GM18519 (cell line): Measurements from ENCODE around the gene GPC6.

Experiments
- ATAC-seq: cut with Tn5 transposase; IDR thresholded peaks from one replicate; pipeline ENCODE4 v1.9.1; 2021; ENCODE audit warnings: mild to moderate bottlenecking, moderate library complexity; ENCODE audit not compliant: unreplicated experiment, low FRiP score

GPC6 gene

DNA sequence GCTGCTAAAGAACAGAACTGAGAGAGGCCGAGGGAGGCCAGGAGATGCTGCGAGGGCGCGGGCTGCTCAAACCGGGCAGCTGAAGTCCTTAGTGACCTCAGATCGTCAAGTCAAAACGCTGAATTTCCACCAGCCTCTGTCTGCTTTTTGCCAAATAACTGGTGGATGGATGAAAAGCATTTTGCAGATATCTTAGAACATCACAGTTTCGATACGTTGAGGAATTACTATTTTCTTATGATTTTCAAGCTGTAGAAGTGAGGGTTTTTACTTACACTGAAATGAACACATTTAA, 2.0 kb downstream of the GPC6 start:
- ATAC-seq = no peak

DNA sequence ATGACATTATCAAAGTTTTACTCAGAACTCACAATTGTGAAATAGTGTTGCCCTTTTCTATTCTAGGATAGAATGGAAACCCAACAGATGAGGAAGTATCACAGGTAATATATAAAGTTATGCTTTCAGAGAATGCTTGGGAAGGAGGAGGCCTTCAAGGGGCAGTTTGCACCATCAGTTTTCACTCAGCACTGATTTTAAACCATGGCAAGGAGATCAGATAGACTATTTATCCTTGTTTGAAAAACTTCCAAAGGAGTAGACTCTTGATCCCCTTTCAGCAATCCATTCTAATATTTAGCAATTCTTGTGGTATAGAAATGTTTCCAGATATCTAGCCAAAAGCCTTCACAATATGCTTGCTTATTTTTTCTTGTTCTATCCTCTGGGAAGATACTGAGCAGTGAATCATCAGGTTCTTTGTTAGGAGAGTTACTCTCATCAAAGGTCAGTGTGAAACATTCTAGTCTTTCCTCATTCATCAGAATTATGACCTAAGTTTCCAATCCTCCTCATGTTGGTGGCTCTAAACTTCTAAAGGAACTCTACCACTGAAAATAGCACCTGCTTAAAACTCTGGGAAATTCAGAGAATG, 3.8 kb downstream of the GPC6 start:
- no peak for ATAC-seq

DNA sequence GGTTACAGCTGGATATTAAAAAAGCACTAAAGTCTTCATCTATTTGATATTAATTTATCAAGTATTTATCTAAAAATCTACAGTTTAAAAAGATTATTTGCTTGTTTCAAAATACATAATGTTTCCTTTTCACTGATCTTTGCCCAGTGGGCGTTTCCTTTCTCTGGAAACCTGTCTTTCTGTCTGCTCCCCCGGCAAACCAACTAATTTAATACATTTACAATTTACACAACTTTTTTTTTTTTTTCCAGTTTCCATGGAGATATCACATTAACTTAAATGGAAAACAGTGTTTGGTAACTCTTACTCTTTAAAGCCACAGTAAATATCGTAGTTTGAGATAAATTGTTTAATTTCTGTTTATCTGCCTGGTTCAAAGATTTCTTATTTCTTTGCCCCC, 5.3 kb downstream of the GPC6 start:
- no peak for ATAC-seq

DNA sequence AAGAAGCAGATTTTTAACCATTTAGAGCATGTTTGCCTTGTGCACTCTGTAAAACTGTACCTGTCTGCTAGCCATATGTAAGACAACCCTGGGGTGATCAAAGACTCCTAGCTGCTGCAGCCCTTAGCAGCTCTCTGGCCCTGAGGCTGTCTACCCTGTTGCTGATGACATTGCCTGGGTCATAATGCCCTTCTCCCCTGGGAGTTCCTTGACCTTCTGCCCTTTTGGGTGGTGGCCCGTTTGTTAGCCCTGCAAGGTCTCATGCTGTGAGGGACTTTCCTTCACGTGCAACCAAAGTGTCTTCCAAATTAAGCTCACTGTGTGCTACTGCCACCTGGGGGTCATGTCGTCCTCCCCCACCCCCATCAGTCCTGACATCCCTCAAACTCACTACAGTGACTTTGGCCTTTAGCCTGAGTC, 7.4 kb downstream of the GPC6 start:
- no peak for ATAC-seq

DNA sequence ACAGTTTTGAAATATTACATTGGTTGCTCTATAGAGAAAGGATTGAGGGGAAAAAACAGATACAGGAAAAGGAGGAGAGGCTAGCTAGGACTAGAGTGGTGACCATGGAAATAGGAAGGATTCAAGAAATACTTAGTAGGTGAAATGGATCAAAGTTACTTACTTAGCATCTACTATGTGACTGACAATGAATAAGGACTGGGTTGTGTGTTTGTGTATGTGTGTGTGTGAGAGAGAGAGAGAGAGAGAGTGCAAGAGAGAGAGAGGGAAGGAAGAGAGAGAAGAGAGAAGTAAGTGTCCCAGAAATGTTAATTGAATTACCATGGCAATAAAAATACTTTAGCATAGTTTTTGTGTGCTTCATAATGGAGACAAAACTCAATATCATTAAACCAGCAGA, 7.9 kb downstream of the GPC6 start:
- ATAC-seq = no peak

DNA sequence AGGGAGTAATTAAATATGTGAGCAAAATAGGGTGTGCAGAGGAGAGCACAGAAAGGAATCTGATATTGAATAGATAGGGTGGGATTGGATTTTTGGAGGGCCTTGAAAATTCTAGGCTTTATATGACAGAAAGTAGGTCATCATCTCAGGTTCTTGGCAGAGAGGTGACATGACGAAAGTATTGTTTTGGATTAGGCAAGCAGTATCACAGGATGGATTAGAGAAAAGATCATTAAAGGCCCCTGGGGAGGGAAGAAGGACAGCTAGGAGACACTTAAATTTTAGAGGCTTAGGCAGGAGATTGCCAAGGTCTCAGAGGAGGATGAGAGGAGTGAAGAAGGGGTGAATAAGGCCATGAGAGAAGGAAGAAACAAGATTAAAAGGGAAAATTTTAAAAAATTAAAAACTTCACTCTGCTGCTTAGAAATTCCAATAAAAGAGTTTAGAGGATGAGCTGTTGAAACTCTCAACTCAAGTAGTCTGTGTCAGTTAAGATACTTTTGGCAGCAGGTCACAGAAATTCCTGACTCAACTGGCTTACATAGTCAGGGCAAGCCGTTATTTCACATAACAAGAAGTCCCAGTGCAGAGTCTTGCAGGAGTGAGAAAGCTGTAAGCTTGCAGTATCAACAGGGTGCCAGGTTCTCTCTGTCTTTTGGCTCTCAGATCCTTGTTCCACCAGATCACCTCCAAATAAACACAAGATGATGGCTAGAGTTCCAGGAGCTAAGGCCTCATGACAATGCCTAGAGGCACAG, 8.8 kb downstream of the GPC6 start:
- ATAC-seq = no peak

DNA sequence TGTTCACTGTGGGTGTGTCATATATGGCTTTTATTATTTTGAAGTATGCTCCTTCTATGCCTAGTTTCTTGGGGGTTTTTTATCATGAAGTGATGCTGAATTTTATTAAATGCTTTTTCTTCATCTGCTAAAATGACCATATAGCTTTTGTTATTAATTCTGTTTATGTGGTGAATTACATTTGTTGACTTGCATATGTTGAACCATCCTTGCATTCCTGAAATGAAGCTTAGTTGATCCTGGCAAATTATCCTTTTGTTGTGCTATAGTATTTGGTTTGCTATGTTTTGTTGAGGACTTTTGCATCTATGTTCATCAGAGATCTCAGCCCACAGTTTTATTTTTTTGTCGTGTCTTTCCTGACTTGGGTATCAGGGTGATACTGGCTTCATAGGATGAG, 12.1 kb downstream of the GPC6 start:
- ATAC-seq = no peak

DNA sequence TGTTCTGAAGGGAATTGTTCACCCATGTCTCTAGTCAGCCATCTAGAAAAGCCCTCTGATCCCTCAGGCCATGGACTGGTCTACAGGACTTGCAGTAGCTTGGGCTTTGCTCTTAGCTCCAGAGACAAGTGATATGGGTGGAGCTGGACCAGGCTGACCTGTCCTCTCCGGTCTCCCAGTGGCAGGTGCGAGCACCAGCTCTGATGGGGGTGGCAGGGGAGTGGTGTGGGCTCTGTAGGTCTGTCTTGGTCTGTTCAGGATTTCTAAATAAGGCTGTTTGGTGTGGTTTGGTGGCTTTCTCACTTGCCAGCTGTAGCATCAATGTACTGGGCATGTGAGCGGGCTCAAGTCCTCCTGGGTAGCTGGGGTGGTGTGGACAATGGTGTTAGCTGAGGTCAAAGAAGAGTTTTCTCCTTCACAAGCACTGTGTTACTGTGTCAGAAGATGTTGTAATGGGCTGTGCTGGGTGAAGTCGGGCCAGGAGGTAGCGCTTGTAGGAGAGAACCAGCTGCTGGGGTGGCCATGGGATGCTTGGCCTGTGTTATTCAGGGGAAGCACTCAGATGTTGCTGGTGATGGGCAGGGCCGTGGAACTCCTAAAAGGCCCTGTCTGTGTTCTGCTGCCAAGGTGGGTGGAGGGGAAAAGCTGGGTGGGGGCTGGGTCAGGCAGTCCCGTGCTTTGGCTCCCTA, 16.9 kb downstream of the GPC6 start:
- ATAC-seq = no peak

DNA sequence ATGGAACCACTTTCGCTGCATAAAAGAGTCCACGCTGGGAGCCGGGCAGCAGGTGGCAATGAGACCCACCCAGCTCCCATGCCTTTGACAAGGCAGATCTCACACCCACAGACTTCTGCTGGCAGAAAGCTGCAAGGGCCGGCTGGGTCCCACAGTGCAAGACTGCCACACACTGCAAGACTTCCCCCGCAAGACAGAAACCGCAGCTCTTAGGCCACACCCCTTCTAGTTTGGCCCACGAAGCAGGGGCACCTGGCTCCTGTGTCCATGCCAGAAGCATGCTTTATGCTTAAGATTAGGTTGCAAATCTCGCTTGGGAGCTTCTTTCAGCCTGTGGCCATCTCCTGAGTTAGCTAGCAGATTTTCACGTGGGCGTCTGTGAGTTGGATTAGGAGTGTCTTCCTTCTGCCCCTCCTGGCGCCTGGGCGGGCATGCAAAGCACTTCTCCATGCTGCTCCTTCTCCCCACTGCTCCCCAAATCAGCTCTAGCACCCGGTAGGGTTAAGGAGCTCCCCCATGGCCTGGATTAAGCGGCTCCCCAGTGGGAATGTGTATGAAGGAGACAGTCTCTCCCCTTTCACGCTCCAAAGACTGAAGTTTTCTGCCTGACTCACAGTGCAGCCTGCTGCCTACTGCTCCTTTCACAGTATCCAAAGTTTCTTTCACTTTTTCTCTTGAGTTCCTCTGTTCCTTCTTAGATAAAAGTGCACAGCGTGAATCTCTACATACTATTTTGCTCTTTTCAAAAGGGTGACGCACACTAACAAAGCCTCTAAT, 17.7 kb downstream of the GPC6 start:
- no peak for ATAC-seq

DNA sequence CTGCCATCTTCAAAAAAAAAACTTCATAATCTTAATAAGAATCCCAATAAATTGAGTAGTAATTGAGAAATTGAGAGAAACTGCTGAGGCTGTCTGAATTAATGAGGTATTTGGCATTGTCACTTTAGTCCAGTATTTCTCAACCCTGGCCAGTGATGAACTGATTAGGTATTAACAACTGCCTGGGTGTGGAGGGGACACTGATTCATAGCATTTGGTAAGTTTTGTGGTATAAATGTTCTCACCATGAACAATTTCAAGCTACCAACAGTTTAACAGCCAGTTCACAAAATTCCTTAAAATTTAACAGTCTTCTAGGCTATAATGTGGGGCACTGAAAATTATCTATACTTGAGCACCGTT, 18.3 kb downstream of the GPC6 start:
- no peak for ATAC-seq

DNA sequence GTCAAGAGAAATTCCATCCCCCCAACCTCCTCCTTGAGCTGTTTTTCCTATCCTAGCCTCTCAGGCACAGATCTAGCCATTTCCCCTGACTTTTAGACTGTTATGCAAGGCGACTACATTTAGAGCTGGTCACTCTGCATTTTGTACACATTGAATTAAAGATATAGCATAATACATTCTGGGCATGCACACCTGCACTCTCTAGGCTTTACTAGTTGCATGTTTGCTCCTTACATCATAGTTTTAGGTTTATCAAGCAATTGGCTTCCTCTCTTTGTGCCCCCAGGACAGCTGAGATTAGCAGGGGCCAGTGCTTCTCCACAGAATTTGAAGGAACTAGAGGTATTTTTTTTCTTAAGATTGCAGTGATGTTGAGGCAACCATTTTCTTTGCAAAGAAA, 19.5 kb downstream of the GPC6 start:
- ATAC-seq = no peak

DNA sequence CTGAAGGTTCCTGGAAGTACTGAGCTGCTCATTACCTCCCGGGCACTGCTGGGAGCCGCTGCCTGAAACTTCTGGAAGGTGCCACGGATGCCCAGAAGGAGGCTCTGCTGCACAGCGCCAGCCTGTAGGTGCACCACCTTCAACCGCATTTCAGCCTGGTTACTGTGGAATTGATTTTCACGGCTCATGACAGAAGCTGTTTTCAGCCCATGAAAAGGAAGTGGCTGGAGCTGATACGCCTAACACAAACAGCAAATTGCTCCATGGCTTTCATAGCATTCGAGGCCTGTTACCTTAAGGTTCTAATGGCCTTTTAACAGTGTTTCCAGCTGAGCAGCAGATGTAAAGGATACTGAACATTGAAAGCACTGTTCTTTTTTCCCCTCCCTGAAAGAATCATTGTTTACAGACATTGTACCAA, 22.0 kb downstream of the GPC6 start:
- no peak for ATAC-seq

DNA sequence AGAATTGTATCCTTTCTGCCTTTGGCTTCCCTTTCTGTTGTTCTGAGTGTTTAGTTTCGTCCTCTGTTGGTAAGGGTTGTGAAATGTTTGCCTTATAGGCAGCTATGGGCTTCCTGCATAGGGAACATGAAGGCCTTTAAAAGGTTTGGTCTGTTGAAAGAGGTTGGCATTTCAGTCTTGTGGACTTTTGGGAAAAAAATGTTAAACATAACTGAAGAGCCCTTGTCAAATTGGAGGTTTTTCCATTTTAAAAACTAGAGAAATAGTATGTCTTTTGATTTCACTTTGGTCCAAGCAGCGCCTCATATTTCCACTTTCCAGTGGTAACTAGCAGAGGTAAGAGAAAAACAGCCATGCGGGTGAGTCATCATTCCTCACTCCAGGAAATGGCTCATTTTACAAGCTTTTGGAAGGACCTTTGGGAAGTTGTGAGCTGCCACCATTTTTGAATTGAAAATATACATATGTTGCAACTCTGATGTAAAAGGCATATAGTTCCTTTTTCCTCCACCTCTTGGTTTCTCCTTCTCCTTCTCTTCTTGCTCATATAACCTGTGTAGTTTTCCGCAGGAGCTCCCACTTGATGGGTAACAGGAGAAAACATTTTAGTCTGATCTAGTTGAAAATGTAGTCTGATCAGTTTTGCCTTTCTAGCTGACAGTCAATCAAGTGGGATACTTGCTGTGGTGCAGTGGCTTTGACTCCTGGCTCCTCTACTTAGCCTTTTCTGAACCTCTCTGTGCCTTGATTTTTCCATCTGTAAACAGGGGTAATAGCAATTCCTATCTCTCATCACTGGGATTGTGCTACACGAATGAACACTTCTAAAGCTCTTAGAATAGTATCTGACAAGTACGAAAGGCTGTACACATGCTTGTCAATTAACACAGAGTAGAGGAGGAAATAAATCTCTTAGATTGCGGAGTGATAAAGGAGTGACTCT, 23.0 kb downstream of the GPC6 start:
- ATAC-seq = no peak

DNA sequence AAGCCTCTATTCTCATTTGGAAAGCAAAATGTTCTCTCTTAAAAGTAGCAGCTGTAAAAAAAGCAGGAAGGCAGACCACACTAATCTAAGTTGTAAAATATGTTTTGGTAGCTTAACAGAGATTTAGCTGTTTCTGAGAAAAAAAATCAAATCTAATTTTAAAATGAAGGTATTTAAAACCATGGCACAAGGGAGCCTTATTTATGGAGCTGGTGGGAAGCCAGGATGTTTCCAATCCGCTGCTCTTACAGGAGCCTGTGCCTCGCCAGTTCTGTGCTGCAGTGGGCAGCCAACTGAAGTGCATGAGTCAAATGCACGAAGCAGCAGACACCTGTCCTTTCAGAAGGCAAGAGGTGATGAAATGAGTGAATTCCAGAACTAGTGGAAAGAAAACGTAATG, 28.2 kb downstream of the GPC6 start:
- ATAC-seq = no peak

DNA sequence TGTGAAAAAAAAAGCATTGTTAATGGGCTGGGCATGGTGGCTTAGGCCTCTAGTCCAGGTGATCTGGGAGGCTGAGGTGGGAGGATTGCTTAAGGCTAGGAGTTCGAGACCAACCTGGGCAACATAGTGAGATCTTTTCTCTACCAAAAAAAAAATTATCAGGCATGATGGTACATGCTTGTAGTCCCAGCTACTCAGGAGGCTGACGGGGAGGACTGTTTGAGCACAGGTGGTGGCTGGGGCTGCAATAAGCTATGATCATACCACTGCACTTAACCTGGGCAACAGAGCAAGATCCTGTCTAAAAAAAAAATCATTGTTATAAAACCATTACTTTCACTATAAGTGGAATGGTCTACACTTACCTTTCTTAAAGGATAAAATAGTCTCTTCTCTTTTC, 30.4 kb downstream of the GPC6 start:
- no peak for ATAC-seq

DNA sequence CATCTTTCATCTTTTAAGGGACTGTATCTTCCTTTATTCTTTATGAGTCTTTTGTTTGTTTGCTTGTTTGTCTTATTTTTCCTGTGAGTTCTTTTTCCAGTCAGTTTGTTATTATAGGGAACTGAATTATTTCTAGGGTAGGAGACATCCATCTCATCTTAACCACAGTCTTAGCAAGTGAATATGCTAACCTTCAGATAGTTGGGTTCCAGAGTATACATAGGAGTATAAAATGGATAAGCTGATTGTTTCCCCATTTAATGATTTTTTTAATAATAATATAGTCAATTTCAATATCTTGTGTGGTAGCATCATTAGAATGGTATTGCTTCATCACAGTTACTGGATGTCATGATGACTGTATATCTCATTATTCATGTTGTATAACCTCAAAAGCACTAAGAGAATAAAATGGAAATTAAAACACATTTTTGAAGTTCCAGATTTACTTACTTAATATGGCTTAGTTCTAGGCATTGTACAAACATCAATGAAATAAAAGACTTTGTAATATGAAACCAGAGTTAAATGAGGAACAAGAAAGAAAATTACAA, 33.0 kb downstream of the GPC6 start:
- ATAC-seq = no peak

DNA sequence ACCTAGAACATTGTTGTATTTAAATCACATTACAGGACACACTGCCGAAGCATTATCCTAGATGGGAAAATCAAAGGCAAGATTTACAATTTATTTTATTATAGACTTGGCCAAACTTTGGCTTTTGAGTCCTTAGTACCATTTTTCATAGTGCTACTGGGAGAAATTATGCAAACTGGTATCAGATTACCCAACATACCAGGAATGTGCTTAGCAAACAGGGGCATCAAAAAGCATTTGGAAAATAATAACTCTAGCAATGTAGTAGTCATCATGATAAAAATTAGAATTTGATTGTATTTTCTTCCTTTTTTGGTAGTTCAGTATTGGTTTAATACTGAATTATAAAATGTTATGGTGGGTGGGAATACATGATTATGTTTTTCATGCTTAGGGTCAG, 34.0 kb downstream of the GPC6 start:
- no peak for ATAC-seq

DNA sequence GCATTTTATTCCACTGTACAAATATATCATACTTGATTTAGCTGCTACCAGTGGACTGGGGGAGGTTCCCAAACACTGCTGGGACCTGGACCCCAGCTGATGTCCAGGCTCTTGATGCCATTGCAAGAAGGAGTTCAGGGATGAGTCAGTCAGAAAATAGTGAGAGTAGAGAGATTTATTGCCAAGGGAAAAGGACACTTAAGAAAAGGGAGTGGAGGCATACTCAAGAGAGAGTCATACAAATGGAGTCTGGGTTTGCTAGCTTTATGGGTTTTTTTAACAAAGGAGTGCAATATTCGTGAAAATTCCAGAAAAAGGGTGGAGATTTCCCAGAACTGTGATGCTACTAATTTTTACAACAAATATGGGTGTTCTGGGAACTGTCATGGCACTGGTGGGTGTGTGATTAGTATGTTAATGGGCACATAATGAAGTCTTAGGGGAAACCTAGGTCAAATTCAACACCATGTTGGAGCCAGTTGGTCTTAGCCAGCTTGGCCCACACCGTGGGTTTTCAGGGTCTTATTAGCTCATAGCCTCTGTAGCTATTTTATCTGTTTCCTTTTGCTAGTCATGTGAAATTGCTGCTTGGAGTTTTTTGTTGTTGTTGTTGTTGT, 36.2 kb downstream of the GPC6 start:
- no peak for ATAC-seq

DNA sequence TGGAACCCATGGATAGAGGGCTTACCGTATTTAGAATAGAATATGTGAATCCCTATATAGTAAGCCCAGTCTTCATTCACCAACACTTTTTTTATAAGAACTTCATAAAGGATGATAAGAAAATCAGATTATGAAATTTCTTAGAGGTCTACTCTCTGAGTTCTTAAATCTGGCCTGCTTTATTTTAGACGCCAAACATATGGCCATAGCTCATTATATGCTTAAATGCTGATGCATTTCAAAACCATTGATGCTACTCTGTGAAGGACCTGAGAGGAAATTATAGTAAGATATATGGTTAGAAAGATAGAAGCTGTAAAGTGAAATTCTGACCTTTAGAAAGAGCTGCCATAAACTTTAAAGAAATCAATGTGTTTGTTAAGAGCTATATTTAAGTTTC, 38.3 kb downstream of the GPC6 start:
- no peak for ATAC-seq

DNA sequence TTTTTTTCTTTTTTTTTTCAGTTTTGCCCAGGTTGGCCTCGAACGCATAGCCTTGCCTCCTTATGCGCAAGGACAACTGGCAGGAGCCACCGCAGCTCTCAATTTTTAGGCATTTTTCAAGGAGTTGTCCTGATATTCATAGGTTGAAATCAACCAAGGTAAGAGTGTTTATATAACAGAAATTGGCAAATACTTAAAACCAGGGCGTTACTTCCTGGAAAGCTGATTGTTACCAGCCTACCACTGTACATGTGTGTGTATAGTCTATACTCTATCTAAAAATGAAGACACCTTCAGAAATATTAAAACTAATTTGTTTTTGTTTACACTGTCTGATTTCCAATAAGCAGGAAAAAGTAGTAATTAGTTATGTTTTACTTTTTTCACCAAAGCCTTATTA, 39.2 kb downstream of the GPC6 start:
- ATAC-seq = no peak
